ENCODE data around the gene GNAI2.
"Not testable (repeated sequence)": the region's sequence is repeated elsewhere in the genome, so short reads cannot be mapped to it uniquely, and the experiment has no call there.

GNAI2 gene

DNA sequence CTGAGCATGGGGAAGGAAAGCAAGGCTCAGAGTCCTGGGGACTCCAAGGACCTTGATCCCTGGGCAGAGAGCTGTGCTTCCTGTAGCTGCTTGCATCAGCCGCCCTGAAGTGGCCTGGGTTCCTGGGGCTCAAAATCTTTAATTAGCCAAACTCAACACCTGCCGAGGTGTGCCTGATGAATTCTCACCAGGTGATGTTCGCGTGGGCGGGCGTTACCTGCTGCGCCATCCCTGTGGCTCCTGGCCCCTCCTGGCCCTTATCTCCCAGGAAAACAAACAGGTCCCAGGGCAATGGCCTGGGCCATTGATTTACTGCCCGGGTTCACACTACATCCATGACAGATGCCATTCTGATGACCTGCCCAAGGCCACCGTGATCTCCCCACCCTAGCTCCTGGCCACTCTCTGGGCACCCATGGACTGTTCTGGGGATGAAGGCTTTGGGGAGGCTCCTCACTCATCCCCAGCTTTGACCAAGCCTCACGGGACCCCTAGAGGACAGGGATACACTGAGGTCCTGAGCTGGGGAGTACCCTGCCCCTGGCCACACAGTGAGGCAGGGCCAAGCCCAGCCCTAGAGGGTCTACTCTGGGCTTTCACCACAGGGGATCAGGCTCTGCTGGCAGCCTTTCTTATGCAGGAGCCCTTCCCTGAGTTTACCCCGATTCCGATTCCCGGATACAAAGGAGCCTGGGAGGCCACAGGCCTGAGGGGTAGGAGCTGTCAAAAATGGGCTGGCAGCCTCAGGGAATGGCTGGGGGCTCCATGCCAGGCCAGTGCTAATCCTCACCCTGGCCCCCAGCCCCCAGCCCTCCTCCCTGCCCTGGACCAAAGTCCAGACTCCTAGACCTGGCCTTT, 25.3 kb upstream of the GNAI2 start:
- H3K36me3 ChIP-seq (replicated peaks), result no peaks in the 10 kb centered on the region
- H3K27me3 ChIP-seq (ENCODE audit: low read depth), result peaks cover 6% of the 10 kb centered on the region
- no peaks in the 10 kb centered on the region for H3K9me3 ChIP-seq
- H3K4me1 ChIP-seq, result no peaks in the 10 kb centered on the region
- H3K4me3 ChIP-seq, result no peak overlapping the region
- in situ Hi-C loops (cut with MboI; ENCODE audit: low sequenced_read_pairs), result no loop called here
- no peak for DNase-seq (ENCODE audit: low spot score in 2 of 2)

DNA sequence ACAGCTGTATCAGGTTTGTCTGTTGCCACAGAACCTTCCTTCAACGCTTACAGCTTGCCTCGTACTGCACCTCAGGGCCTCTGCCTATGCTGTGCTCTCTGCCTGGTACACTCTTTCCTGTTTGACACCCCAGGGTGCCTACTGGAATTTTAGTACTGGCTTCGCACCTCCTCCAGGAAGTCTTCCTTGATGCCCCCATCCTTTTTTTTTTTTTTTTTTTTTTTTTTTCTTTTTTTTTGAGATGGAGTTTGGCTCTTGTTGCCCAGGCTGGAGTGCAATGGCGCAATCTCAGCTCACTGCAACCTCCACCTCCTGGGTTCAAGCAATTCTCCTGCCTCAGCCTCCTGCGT, 24.7 kb upstream of the GNAI2 start:
- H3K9me3 ChIP-seq; H3K4me1 ChIP-seq; DNase-seq (ENCODE audit: low spot score in 2 of 2); H3K27me3 ChIP-seq (ENCODE audit: low read depth); H3K36me3 ChIP-seq (replicated peaks); in situ Hi-C loops (cut with MboI; ENCODE audit: low sequenced_read_pairs); H3K4me3 ChIP-seq: not testable (repeated sequence)

DNA sequence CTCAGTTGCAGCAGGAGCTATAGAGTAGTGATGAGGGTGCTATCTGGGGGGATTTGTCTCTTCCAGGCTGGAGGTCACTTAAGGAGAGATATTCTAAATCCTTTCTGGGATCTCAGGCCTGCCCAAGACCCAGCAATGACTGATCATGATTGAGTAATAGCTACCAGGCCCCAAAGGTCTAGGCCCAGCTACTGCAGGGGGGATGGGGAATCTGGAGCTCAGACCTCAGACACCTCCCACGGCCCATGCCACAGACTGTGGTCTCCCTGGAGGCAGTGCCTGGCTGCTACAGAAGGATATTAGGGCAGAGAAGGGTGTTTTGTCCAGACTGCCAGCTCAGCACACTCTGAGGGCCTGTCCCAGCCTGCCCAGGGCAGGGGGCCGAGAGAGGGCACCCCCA, 24.1 kb upstream of the GNAI2 start:
- in situ Hi-C loops (cut with MboI; ENCODE audit: low sequenced_read_pairs), result no loop called here
- Histone ChIP-seq H3K4me3 (no peak overlapping the region), H3K4me1 (no peaks in the 10 kb centered on the region), H3K36me3 (replicated peaks) (no peaks in the 10 kb centered on the region), H3K27me3 (ENCODE audit: low read depth) (no peaks in the 10 kb centered on the region), H3K9me3 (no peaks in the 10 kb centered on the region)
- DNase-seq (ENCODE audit: low spot score in 2 of 2), result no peak

DNA sequence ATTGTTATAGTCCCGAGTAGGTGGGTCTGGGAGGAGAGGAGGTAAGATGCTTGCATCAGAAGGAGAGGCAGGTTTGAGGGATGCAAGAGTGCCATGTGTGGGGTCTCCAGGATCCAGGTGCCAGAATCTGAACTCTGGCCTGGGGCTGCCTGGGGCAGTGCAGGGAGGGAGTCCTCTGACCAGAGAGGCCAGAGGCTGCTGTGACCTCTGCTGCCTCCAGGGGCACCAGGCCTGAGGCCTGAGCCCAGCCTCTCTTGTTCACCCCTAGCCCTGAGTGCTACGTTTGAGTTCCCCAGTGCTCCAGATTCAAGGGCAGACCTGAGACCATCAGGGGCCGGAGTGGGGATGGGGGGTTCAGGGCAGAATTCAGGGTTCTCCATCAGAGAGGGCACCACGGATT, 23.5 kb upstream of the GNAI2 start:
- Histone ChIP-seq H3K4me1 (no peaks in the 10 kb centered on the region), H3K27me3 (ENCODE audit: low read depth) (no peaks in the 10 kb centered on the region), H3K36me3 (replicated peaks) (no peaks in the 10 kb centered on the region), H3K9me3 (no peaks in the 10 kb centered on the region), H3K4me3 (no peak overlapping the region)
- in situ Hi-C loops (cut with MboI; ENCODE audit: low sequenced_read_pairs), result no loop called here
- no peak for DNase-seq (ENCODE audit: low spot score in 2 of 2)

DNA sequence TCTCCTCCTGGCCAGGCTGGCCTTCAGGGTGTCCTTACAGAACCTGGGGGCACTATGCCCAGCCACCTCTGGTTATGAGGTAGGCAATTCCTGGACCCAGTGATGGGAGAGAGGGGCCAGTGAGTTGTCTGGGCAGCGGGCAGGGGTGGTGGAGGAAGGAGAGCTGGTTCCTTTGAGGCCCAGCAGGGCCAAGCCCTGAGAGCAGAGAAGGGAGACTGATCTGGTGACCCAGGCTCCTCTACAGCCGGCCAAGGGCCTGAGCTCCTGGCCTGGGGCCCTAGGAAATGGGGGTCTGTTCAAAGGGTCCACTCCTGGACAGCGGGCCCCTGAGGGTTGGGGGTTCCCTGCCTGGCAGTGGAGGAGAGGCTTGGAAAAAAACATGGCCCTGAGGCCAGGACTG, 23.0 kb upstream of the GNAI2 start:
- H3K4me3 ChIP-seq, result no peak overlapping the region
- H3K27me3 ChIP-seq (ENCODE audit: low read depth), result no peaks in the 10 kb centered on the region
- in situ Hi-C loops (cut with MboI; ENCODE audit: low sequenced_read_pairs), result no loop called here
- H3K36me3 ChIP-seq (replicated peaks), result no peaks in the 10 kb centered on the region
- H3K4me1 ChIP-seq, result no peaks in the 10 kb centered on the region
- H3K9me3 ChIP-seq, result no peaks in the 10 kb centered on the region
- no peak for DNase-seq (ENCODE audit: low spot score in 2 of 2)

DNA sequence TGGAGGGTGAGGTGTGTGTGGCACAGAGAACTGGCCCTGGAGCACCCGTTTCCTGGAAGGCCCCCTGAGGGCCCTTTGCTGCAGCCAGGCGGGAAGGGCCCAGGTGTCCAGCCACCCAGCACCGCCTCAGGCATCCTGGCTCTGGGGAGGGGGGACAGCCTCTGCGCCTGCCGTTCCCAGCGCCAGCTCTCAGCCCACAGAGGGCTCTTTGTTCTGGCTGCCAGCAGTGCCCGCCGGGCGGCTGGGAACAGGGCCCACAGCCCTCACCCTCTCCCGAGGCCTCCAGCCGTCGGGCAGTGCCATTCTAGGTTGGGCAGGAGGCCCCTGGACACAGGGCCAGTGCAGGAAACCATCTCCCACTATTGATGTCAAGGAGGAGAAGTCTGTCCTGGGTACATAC, 22.6 kb upstream of the GNAI2 start:
- Histone ChIP-seq H3K9me3 (no peaks in the 10 kb centered on the region), H3K4me1 (no peaks in the 10 kb centered on the region), H3K27me3 (ENCODE audit: low read depth) (no peaks in the 10 kb centered on the region), H3K4me3 (no peak overlapping the region), H3K36me3 (replicated peaks) (no peaks in the 10 kb centered on the region)
- in situ Hi-C loops (cut with MboI; ENCODE audit: low sequenced_read_pairs), result no loop called here
- DNase-seq (ENCODE audit: low spot score in 2 of 2), result no peak

DNA sequence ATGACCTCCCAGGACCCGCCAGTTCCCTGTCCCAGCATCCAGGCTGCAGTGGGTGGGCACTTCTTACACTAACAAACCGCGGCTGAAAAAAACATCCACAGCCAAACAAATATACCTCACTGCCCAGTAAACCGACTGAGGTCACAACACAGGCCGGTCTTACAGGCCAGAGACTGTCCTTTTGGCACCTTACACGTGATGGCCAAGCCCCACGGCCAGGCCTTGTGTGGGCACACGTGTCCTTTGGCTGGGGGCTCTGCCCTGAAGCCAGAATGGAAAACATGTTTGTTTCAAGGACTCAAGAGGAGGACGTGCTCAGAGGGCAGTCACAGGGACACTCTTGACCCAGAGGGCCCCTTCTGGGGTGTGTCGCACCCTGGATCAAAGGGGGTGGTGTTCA, 21.2 kb upstream of the GNAI2 start:
- H3K27me3 ChIP-seq (ENCODE audit: low read depth), result no peaks in the 10 kb centered on the region
- in situ Hi-C loops (cut with MboI; ENCODE audit: low sequenced_read_pairs), result no loop called here

DNA sequence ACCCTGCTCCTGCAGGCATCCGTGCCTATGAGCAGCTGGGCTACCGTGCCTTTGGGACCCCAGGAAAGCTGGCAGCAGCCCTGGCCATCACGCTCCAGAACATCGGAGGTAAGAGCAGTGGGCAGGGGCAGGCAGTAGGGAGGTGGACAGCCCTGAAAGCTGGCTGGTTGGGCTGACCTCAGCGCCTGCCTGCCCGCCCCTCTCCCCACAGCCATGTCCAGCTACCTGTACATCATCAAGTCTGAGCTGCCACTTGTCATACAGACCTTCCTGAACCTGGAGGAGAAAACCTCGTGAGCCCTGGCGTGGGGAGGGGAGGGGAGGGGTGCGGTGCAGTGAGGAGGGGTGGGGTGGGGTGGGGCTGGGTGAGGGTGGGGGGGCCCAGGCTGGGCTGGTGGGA, 20.5 kb upstream of the GNAI2 start:
- H3K9me3 ChIP-seq, result no peaks in the 10 kb centered on the region
- no peaks in the 10 kb centered on the region for H3K27me3 ChIP-seq (ENCODE audit: low read depth)
- in situ Hi-C loops (cut with MboI; ENCODE audit: low sequenced_read_pairs), result no loop called here
- H3K36me3 ChIP-seq (replicated peaks), result no peaks in the 10 kb centered on the region
- H3K4me1 ChIP-seq, result no peaks in the 10 kb centered on the region
- H3K4me3 ChIP-seq, result no peak overlapping the region
- no peak for DNase-seq (ENCODE audit: low spot score in 2 of 2)

More for the DNA sequence above, 21.2 kb upstream of the GNAI2 start:
- H3K9me3 ChIP-seq, result no peaks in the 10 kb centered on the region
- no peaks in the 10 kb centered on the region for H3K4me1 ChIP-seq
- no peak overlapping the region for H3K4me3 ChIP-seq
- no peak for DNase-seq (ENCODE audit: low spot score in 2 of 2)
- no peaks in the 10 kb centered on the region for H3K36me3 ChIP-seq (replicated peaks)

DNA sequence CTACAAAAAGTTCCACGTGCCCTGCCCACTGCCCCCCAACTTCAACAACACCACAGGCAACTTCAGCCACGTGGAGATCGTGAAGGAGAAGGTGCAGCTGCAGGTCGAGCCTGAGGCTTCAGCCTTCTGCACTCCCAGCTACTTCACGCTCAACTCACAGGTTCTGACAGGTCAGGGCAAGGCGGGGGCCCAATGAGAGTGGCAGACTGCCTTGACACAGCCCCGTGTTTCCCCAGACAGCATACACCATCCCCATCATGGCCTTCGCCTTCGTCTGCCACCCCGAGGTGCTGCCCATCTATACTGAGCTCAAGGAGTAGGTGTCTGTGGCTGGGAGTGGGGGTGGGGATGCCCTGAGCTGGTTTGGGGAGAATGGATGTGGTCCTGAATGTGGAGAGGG, 18.3 kb upstream of the GNAI2 start:
- no peaks in the 10 kb centered on the region for H3K36me3 ChIP-seq (replicated peaks)
- no peaks in the 10 kb centered on the region for H3K4me1 ChIP-seq
- H3K9me3 ChIP-seq, result no peaks in the 10 kb centered on the region
- DNase-seq (ENCODE audit: low spot score in 2 of 2), result no peak
- H3K27me3 ChIP-seq (ENCODE audit: low read depth), result no peaks in the 10 kb centered on the region
- in situ Hi-C loops (cut with MboI; ENCODE audit: low sequenced_read_pairs), result no loop called here
- H3K4me3 ChIP-seq, result no peak overlapping the region

DNA sequence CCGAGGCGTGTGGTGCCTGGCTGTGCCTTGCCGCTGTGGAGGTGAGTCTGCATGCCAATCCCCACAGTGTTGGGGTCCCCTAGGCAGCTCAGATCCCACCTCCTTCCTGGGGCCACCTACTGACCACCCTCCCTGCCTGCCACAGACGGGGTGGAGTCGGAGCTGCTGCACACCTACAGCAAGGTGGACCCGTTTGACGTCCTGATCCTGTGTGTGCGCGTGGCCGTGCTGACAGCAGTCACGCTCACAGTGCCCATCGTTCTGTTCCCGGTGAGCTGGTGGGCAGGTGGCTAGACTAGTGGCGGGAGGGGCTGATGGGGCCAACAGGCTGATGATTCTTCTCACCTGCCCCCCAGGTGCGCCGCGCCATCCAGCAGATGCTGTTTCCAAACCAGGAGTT, 17.6 kb upstream of the GNAI2 start:
- in situ Hi-C loops (cut with MboI; ENCODE audit: low sequenced_read_pairs), result no loop called here
- Histone ChIP-seq H3K36me3 (replicated peaks) (no peaks in the 10 kb centered on the region), H3K4me3 (no peak overlapping the region)

DNA sequence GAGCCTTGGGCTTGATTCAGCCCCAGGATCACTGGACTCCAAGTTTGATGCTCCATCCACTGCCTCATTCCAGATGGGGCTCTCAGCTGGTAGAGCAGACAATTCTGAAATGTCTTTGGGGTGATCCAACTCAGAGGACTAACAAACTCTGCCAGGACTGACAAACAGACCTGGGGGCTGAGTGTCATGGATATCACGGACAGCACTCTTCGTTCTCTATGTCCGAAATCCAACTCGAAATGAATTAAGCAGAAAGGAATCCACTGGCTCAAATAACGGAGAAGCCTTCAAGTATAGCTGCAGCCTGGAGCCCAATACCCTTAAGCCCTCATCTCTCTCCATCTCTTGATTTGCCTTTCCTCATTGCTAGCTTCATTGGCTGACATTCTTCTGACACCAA, 16.7 kb upstream of the GNAI2 start:
- Histone ChIP-seq H3K9me3 (no peaks in the 10 kb centered on the region), H3K4me1 (no peaks in the 10 kb centered on the region), H3K36me3 (replicated peaks) (no peaks in the 10 kb centered on the region), H3K27me3 (ENCODE audit: low read depth) (no peaks in the 10 kb centered on the region), H3K4me3 (no peak overlapping the region)
- in situ Hi-C loops (cut with MboI; ENCODE audit: low sequenced_read_pairs), result no loop called here
- DNase-seq (ENCODE audit: low spot score in 2 of 2), result no peak

More for the DNA sequence above, 17.6 kb upstream of the GNAI2 start:
- Histone ChIP-seq H3K27me3 (ENCODE audit: low read depth) (no peaks in the 10 kb centered on the region), H3K9me3 (no peaks in the 10 kb centered on the region), H3K4me1 (no peaks in the 10 kb centered on the region)
- DNase-seq (ENCODE audit: low spot score in 2 of 2), result no peak

DNA sequence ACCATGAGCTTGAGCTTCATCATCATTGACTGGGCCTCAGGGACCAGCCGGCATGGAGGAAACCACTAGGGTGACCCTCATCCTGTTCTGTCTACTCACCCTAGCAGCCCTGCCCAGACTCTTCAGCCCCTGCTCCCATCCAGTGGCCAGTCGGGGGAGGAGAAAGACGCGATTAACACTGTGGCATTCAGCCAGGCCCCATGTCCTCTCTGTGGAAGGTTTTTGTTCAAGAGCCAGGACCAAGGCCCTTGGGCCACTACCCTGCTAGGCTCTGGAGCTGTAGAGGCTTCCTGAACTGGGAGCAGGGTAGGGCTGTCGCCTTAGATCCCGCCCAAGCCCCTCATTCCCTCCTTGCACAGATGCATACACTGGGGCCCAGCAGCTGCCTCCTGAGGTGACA, 15.9 kb upstream of the GNAI2 start:
- Histone ChIP-seq H3K36me3 (replicated peaks) (no peaks in the 10 kb centered on the region), H3K27me3 (ENCODE audit: low read depth) (no peaks in the 10 kb centered on the region), H3K4me1 (no peaks in the 10 kb centered on the region), H3K9me3 (no peaks in the 10 kb centered on the region), H3K4me3 (no peak overlapping the region)
- DNase-seq (ENCODE audit: low spot score in 2 of 2), result no peak
- in situ Hi-C loops (cut with MboI; ENCODE audit: low sequenced_read_pairs), result no loop called here

DNA sequence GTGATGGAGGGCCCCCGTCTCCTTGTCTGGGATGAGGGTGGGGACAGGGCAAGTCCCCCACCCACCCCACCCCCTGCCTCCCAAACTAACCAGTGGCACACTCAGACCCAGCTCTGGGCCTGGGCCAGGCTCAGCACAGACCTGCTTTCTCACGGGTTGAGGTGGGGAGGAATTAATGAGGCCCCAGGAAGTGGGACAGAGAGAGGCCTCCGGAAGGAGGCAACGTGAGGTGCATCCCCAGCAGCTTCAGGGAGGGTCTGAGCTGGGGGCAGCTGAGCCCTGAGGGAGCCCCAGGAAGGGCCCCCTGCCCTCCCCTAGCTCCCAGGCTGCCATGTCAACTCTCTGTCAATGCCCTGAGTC, 15.0 kb upstream of the GNAI2 start:
- H3K4me3 ChIP-seq, result no peak overlapping the region
- H3K9me3 ChIP-seq, result no peaks in the 10 kb centered on the region
- H3K4me1 ChIP-seq, result no peaks in the 10 kb centered on the region; the same call in 1 of the 2 replicates
- no peak for DNase-seq (ENCODE audit: low spot score in 2 of 2)
- no peaks in the 10 kb centered on the region for H3K36me3 ChIP-seq (replicated peaks)
- in situ Hi-C loops (cut with MboI; ENCODE audit: low sequenced_read_pairs), result no loop called here
- H3K27me3 ChIP-seq (ENCODE audit: low read depth), result no peaks in the 10 kb centered on the region

DNA sequence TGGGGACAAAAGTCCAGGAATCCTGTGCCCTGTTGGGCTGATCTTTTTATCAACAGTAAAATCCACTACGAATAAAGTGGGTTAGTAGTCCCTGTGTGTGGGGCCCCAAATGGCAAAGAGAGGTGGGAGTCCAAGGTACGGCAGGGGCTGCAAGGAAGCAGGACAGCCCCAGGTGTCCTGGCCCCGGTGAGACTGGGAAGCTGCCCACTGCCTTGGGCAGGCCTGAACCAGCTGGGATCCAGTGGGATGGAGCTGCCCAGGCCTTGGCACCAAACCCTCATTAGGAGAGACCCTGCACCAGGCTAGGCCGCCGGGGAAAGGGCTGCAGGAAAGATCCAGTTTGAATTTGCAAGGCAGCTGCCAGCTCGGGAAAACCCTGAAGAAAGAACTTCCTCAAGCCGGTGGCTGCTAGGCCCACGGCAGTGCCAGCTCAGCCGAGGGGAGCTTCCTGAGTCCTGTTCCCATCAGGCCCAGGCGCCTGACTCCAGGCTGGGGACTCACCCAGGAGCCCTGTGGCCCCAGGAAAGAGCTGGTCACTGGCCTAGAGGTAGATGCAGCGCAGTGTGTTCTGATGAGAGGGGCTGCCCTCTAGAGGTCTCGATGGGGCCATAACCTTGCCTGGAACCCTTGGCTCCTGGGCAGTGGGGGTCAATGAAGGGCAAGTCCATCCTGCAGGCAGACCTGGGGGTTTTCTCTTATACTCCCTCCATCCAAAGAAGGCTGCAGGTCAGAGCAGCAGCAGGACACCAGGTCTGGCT, 14.4 kb upstream of the GNAI2 start:
- Histone ChIP-seq H3K4me1 (peaks cover 3% of the 10 kb centered on the region), H3K27me3 (ENCODE audit: low read depth) (no peaks in the 10 kb centered on the region), H3K4me3 (no peak overlapping the region), H3K9me3 (no peaks in the 10 kb centered on the region), H3K36me3 (replicated peaks) (no peaks in the 10 kb centered on the region)
- DNase-seq (ENCODE audit: low spot score in 2 of 2), result no peak
- in situ Hi-C loops (cut with MboI; ENCODE audit: low sequenced_read_pairs), result no loop called here
